ENCODE results near the gene PCDHGB2. TPM values are rescaled to one million over a fixed set of nuclear protein-coding genes. Genes with fewer than 3 reads are reported as not detected.

PCDHGB2 gene
- total and polyA plus RNA-seq, 2 of the 8 experiments (the other 6 are each of a cell fraction or from before 2014, with no cell fraction given), result 1.9 to 2.9 TPM

DNA sequence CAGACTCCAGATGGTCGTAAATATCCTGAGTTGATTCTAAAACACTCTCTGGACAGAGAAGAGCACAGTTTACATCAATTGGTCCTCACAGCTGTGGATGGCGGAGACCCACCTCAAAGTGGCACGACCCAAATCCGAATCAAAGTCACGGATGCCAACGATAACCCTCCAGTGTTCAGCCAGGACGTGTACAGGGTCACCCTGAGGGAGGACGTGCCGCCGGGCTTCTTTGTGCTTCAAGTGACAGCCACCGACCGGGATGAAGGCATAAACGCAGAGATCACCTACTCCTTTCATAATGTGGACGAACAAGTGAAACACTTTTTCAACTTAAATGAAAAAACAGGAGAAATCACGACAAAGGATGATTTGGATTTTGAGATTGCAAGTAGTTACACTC is 891 bp downstream of the PCDHGB2 start:
- Histone ChIP-seq H3K23ac (ENCODE audit: insufficient read length) (no peak overlapping the region), H4K8ac (ENCODE audit: extremely low read depth, insufficient read depth, low read length) (no peak overlapping the region), H2BK5ac (ENCODE audit: low read depth, low read length) (no peak overlapping the region), H4K20me1 (replicated peaks in 1 of 2; ENCODE audit: control insufficient read depth in 1 of 2, insufficient read depth in 2 of 2, low read length in 2 of 2) (no peaks in the 10 kb centered on the region), H3K9ac (replicated peaks in 1 of 4; ENCODE audit: extremely low read depth in 1 of 4, low read depth in 3 of 4, low read length in 3 of 4) (no peak overlapping the region), H3K9me3 (ENCODE audit: insufficient read depth in 2 of 2, low read depth in 1 of 2, low read length in 1 of 2) (peaks cover 43 to 56% of the 10 kb centered on the region in 2 experiments), H3K79me2 (ENCODE audit: control insufficient read depth in 1 of 2, insufficient read depth in 2 of 2, low read length in 2 of 2) (no peaks in the 10 kb centered on the region), H3K4me3 (ENCODE audit: extremely low read depth in 1 of 4, insufficient read depth in 2 of 4, low read depth in 3 of 4, low read length in 4 of 4) (no peak overlapping the region), H3K23me2 (ENCODE audit: low read depth, low read length) (no peaks in the 10 kb centered on the region), H2BK20ac (ENCODE audit: low read length) (no peak overlapping the region), H2AK5ac (ENCODE audit: low read depth, low read length) (no peak overlapping the region), H3K4me1 (replicated peaks in 1 of 4; ENCODE audit: control insufficient read depth in 3 of 4, insufficient read depth in 4 of 4, low read length in 3 of 4) (peaks cover 0 to 3% (median under 1%) of the 10 kb centered on the region in 4 experiments; a peak in 1 of 7 replicates), H4K91ac (replicated peaks; ENCODE audit: insufficient read length, low read length) (no peak overlapping the region), H3K27ac (ENCODE audit: low read depth, low read length) (no peak overlapping the region), H3K18ac (ENCODE audit: extremely low read depth, low read length) (no peak overlapping the region), H3K56ac (replicated peaks; ENCODE audit: insufficient read length, low read depth, low read length) (no peak overlapping the region), H3K36me3 (ENCODE audit: control insufficient read depth in 2 of 4, insufficient read depth in 4 of 4, low read length in 3 of 4) (peaks cover 0 to 8% (median 3%) of the 10 kb centered on the region in 4 experiments; a peak in 4 of 8 replicates), H3K27me3 (replicated peaks in 1 of 4; ENCODE audit: control insufficient read depth in 3 of 4, extremely low read depth in 1 of 4, insufficient read depth in 3 of 4, low read length in 3 of 4) (no peaks in the 10 kb centered on the region), H4K5ac (ENCODE audit: insufficient read length, low read depth, low read length) (no peak overlapping the region), H2BK12ac (ENCODE audit: low read depth, low read length) (no peak overlapping the region), H2AFZ (ENCODE audit: low read length) (no peak overlapping the region), H3K79me1 (ENCODE audit: low read depth, low read length) (no peaks in the 10 kb centered on the region), H3K4ac (replicated peaks; ENCODE audit: insufficient read length, low read depth, low read length) (no peak overlapping the region), H3K14ac (ENCODE audit: insufficient read length) (no peak overlapping the region), H2BK15ac (ENCODE audit: low read length) (no peak overlapping the region), H2BK120ac (replicated peaks; ENCODE audit: low read depth, low read length) (no peak overlapping the region), H3K4me2 (ENCODE audit: insufficient read depth in 1 of 2, low read depth in 2 of 2, low read length in 2 of 2) (no peak overlapping the region)
- POLR2A ChIA-PET (ENCODE audit: partially characterized antibody), result interaction anchor here (1.1 kb wide), 1 partner anchor 48 kb away, joined by 3 read pairs; no protein-coding TSS in a partner anchor
- no peak for FAIRE-seq
- CTCF ChIA-PET (ENCODE audit: partially characterized antibody), result interaction anchor here (0.7 to 3.4 kb wide), 22 partner anchors 9 to 204 kb away, joined by 3 to 20 read pairs (median 4); partner anchors contain the start of genes PCDHB14, PCDHB15, PCDHB16 and PCDHGA11
- no peak for DNase-seq (ENCODE audit: low read depth in 1 of 2, low spot score in 2 of 2)
- WGBS, 2 experiments (ENCODE audit: extremely low coverage in 1 of 2, insufficient coverage in 1 of 2, insufficient read length in 1 of 2, insufficient replicate concordance in 2 of 2, low coverage in 1 of 2, low lambda C conversion rate in 2 of 2, missing lambda C conversion rate in 1 of 2), result 91% methylated on average over 15 of the region's 15 CpGs; no CpG with 5 or more reads in 1 of the 2 experiments
- TF ChIP-seq SIX5 (IDR thresholded peaks at IDR 0.05; ENCODE audit: low read depth, low read length) (no peak), RBBP5 (IDR thresholded peaks at IDR 0.05; ENCODE audit: borderline replicate concordance, low read depth, low read length) (no peak), SP1 (IDR thresholded peaks at IDR 0.05; ENCODE audit: low read depth, low read length) (no peak), SIRT6 (IDR thresholded peaks at IDR 0.05; ENCODE audit: low read length) (no peak), CTBP2 (IDR thresholded peaks at IDR 0.05; ENCODE audit: borderline replicate concordance, insufficient read depth, insufficient read length, low read length) (no peak), SAP30 (IDR thresholded peaks at IDR 0.05; ENCODE audit: insufficient read depth, insufficient replicate concordance, low read length) (no peak), CEBPB (IDR thresholded peaks at IDR 0.05; ENCODE audit: low read depth, low read length) (no peak), ZNF274 (IDR thresholded peaks at IDR 0.05; ENCODE audit: borderline replicate concordance, extremely low read depth, low read length) (no peak), TBP (IDR thresholded peaks at IDR 0.05; ENCODE audit: low read depth, low read length) (no peak), CREB1 (IDR thresholded peaks at IDR 0.05) (no peak), BCL11A (IDR thresholded peaks at IDR 0.05; ENCODE audit: low read depth in 2 of 2, low read length in 2 of 2) (no peak)
- TF ChIP-seq, protein P1, sequence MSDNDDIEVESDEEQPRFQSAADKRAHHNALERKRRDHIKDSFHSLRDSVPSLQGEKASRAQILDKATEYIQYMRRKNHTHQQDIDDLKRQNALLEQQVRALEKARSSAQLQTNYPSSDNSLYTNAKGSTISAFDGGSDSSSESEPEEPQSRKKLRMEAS (IDR thresholded peaks at IDR 0.05), result no peak
- TF ChIP-seq, protein P2, sequence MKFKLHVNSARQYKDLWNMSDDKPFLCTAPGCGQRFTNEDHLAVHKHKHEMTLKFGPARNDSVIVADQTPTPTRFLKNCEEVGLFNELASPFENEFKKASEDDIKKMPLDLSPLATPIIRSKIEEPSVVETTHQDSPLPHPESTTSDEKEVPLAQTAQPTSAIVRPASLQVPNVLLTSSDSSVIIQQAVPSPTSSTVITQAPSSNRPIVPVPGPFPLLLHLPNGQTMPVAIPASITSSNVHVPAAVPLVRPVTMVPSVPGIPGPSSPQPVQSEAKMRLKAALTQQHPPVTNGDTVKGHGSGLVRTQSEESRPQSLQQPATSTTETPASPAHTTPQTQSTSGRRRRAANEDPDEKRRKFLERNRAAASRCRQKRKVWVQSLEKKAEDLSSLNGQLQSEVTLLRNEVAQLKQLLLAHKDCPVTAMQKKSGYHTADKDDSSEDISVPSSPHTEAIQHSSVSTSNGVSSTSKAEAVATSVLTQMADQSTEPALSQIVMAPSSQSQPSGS (IDR thresholded peaks at IDR 0.05; ENCODE audit: low read length), result no peak

All from H1 (cell line).